Measurements from ENCODE around the gene PDGFA. TPM values are rescaled to one million over a fixed set of nuclear protein-coding genes. Genes with fewer than 3 reads are reported as not detected.

Gene PDGFA
- total and polyA plus RNA-seq, 2 experiments from 2014 or later = 35.6 to 43.1 TPM

DNA sequence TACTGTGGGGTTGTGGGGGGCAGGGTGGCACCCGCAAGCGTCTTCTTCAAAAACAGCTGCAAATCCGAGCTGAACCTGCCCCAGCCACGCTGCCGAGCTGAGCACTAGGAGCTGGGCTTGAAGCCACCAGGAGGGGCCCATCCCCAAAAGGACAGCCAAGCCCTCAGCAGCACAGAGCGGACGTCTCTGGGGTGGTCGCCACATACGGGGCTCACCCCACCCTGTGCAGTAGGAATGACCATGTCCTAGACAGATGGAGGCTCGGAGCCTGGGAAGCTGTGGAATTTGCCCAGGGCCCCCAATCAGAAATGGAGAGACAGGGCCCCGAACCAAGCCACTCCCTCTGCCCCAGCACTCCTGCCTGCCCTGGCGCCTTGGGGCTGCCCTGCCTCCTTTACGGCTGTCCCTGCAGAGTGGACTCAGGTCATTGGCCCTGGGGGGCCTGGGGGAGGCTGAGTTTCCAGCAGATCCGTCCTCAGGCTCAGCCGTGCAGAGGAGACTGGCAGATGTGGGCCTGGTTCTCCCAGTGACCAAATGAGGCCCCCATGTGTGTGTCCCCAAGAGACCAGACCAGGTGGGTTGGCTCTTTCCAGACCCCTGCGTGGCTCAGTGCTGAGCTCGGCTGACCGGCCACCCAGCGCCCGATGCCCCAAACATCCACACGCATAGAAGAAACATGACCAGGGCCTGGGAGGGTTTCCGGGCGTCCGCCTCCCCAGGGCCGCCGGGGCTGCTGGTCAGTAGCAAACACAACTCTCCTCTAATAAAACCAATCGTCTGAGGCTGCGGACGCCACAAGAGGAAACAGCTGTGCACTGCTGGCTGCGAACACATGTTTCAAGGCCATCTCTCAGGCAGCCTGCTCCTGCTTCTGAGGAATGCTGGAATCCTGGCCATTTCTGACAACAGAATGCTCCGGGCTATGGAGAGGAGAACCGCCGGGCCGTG is 54.9 kb downstream of the PDGFA start:
- ATAC-seq = no peak
- Mint-ChIP-seq H3K27ac (no peak overlapping the region), H3K4me3 (no peak overlapping the region), H3K27me3 (ENCODE audit: insufficient read depth, low read depth, poor library complexity) (peaks cover 20% of the 10 kb centered on the region), H3K4me1 (peaks cover 21% of the 10 kb centered on the region), H3K36me3 (ENCODE audit: low read depth) (peaks cover 13% of the 10 kb centered on the region; the same call in 2 of the 3 replicates), H3K9me3 (peaks cover 21% of the 10 kb centered on the region)
- Histone ChIP-seq H3K9me2 (ENCODE audit: insufficient read depth) (no peaks in the 10 kb centered on the region), H4K20me1 (replicated peaks; ENCODE audit: insufficient read depth) (no peaks in the 10 kb centered on the region), H3K4me1 (ENCODE audit: insufficient read depth) (no peaks in the 10 kb centered on the region), H3K27me3 (ENCODE audit: insufficient read depth) (no peaks in the 10 kb centered on the region), H3K79me2 (replicated peaks; ENCODE audit: insufficient read depth) (no peaks in the 10 kb centered on the region), H3K4me3 (no peak overlapping the region), H3K27ac (ENCODE audit: low read depth) (no peak overlapping the region), H3K36me3 (ENCODE audit: insufficient read depth) (no peaks in the 10 kb centered on the region), H3F3A (replicated peaks; ENCODE audit: low read depth) (no peaks in the 10 kb centered on the region), H2AFZ (no peak overlapping the region), H3K4me2 (no peak overlapping the region)
- TF ChIP-seq, protein P1, sequence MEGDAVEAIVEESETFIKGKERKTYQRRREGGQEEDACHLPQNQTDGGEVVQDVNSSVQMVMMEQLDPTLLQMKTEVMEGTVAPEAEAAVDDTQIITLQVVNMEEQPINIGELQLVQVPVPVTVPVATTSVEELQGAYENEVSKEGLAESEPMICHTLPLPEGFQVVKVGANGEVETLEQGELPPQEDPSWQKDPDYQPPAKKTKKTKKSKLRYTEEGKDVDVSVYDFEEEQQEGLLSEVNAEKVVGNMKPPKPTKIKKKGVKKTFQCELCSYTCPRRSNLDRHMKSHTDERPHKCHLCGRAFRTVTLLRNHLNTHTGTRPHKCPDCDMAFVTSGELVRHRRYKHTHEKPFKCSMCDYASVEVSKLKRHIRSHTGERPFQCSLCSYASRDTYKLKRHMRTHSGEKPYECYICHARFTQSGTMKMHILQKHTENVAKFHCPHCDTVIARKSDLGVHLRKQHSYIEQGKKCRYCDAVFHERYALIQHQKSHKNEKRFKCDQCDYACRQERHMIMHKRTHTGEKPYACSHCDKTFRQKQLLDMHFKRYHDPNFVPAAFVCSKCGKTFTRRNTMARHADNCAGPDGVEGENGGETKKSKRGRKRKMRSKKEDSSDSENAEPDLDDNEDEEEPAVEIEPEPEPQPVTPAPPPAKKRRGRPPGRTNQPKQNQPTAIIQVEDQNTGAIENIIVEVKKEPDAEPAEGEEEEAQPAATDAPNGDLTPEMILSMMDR (conservative IDR thresholded peaks at IDR 0.05; ENCODE audit: low read depth in 2 of 2) = no peak
- TF ChIP-seq POLR2AphosphoS5 (IDR thresholded peaks at IDR 0.05; ENCODE audit: low read depth) (no peak), EZH2phosphoT487 (IDR thresholded peaks at IDR 0.05; ENCODE audit: unreplicated experiment) (no peak)
- TF ChIP-seq, protein P2, sequence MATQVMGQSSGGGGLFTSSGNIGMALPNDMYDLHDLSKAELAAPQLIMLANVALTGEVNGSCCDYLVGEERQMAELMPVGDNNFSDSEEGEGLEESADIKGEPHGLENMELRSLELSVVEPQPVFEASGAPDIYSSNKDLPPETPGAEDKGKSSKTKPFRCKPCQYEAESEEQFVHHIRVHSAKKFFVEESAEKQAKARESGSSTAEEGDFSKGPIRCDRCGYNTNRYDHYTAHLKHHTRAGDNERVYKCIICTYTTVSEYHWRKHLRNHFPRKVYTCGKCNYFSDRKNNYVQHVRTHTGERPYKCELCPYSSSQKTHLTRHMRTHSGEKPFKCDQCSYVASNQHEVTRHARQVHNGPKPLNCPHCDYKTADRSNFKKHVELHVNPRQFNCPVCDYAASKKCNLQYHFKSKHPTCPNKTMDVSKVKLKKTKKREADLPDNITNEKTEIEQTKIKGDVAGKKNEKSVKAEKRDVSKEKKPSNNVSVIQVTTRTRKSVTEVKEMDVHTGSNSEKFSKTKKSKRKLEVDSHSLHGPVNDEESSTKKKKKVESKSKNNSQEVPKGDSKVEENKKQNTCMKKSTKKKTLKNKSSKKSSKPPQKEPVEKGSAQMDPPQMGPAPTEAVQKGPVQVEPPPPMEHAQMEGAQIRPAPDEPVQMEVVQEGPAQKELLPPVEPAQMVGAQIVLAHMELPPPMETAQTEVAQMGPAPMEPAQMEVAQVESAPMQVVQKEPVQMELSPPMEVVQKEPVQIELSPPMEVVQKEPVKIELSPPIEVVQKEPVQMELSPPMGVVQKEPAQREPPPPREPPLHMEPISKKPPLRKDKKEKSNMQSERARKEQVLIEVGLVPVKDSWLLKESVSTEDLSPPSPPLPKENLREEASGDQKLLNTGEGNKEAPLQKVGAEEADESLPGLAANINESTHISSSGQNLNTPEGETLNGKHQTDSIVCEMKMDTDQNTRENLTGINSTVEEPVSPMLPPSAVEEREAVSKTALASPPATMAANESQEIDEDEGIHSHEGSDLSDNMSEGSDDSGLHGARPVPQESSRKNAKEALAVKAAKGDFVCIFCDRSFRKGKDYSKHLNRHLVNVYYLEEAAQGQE (IDR thresholded peaks at IDR 0.05; ENCODE audit: unreplicated experiment) = no peak
- DNase-seq (ENCODE audit: low spot score) = no peak

DNA sequence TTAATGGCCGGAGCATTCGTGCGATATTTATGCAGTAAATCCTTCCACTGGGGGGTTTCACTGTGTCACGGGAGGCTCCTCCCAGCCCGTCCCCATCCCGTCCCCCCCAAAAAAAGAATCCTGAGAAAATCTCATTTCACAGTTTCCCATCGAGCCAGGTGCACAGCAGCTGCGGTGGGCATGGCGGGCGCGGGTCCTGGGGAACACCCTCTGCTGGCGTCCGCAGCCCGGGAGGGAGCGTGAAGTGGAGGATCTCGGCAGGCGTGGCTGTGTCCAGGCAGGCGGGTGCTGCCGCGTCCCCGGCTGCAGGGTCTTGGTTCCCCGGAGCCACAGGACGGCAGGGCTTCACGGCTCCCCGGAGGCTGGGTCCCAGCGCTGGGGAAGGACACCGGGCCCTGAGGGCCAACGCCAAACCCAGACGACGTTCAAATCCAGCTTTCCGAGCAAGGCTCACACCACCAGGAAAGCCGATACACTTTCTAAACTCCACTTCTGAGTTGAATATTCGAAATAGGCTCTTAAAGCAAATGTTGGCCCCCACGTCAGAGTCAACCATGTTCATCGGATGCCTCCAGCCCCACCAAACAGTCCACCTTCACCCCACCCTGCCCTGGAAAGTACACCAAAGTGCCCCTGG is 55.7 kb downstream of the PDGFA start:
- no peak for ATAC-seq
- Histone ChIP-seq H3K9me2 (ENCODE audit: insufficient read depth) (no peaks in the 10 kb centered on the region), H3K79me2 (replicated peaks; ENCODE audit: insufficient read depth) (no peaks in the 10 kb centered on the region), H3K27ac (ENCODE audit: low read depth) (no peak overlapping the region), H2AFZ (no peak overlapping the region), H3K4me3 (no peak overlapping the region), H3K4me1 (ENCODE audit: insufficient read depth) (no peaks in the 10 kb centered on the region), H3F3A (replicated peaks; ENCODE audit: low read depth) (no peaks in the 10 kb centered on the region), H4K20me1 (replicated peaks; ENCODE audit: insufficient read depth) (no peaks in the 10 kb centered on the region), H3K4me2 (no peak overlapping the region), H3K36me3 (ENCODE audit: insufficient read depth) (no peaks in the 10 kb centered on the region), H3K27me3 (ENCODE audit: insufficient read depth) (no peaks in the 10 kb centered on the region)
- Mint-ChIP-seq H3K36me3 (ENCODE audit: low read depth) (peaks cover 13% of the 10 kb centered on the region; the same call in 2 of the 3 replicates), H3K9me3 (peaks cover 20% of the 10 kb centered on the region), H3K4me1 (peaks cover 21% of the 10 kb centered on the region), H3K27me3 (ENCODE audit: insufficient read depth, low read depth, poor library complexity) (peaks cover 22% of the 10 kb centered on the region), H3K4me3 (no peak overlapping the region), H3K27ac (no peak overlapping the region)
- TF ChIP-seq NANOG (IDR thresholded peaks at IDR 0.05; ENCODE audit: borderline replicate concordance) = no peak
- TF ChIP-seq EZH2phosphoT487 (IDR thresholded peaks at IDR 0.05; ENCODE audit: unreplicated experiment) = no peak
- TF ChIP-seq EZH2 (IDR thresholded peaks at IDR 0.05; ENCODE audit: low read depth, unreplicated experiment) = no peak
- TF ChIP-seq POLR2AphosphoS5 (IDR thresholded peaks at IDR 0.05; ENCODE audit: low read depth) = no peak
- TF ChIP-seq, protein P1 (conservative IDR thresholded peaks at IDR 0.05; ENCODE audit: low read depth in 2 of 2) = no peak
- TF ChIP-seq CREB1 (CRISPR knock-in tag; IDR thresholded peaks at IDR 0.05; ENCODE audit: low read depth) = no peak
- no peak for TF ChIP-seq ZNF331 (CRISPR knock-in tag; IDR thresholded peaks at IDR 0.05; ENCODE audit: low read depth)
- TF ChIP-seq, protein P3, sequence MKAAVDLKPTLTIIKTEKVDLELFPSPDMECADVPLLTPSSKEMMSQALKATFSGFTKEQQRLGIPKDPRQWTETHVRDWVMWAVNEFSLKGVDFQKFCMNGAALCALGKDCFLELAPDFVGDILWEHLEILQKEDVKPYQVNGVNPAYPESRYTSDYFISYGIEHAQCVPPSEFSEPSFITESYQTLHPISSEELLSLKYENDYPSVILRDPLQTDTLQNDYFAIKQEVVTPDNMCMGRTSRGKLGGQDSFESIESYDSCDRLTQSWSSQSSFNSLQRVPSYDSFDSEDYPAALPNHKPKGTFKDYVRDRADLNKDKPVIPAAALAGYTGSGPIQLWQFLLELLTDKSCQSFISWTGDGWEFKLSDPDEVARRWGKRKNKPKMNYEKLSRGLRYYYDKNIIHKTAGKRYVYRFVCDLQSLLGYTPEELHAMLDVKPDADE (IDR thresholded peaks at IDR 0.05) = no peak
- no peak for DNase-seq (ENCODE audit: low spot score)

Data from GM23338 (cell line).